ENCODE measurements around the gene NELFCD.

Gene NELFCD

GRCh38 chr20:58996226-58996611, 15.2 kb downstream of the NELFCD start:
- no peak overlapping the region for H3K4me3 Mint-ChIP-seq
- peaks cover 6% of the 10 kb centered on the region for H3K4me1 Mint-ChIP-seq (ENCODE audit: low read depth)
- peaks cover 60% of the 10 kb centered on the region for H3K36me3 Mint-ChIP-seq (ENCODE audit: low read depth)
- no peaks in the 10 kb centered on the region for H3K27me3 Mint-ChIP-seq
- H3K27ac Mint-ChIP-seq, result no peak overlapping the region
- H3K9me3 Mint-ChIP-seq, result no peaks in the 10 kb centered on the region

GRCh38 chr20:58997141-58997770, 16.2 kb downstream of the NELFCD start:
- H3K36me3 Mint-ChIP-seq (ENCODE audit: low read depth), result peaks cover 50% of the 10 kb centered on the region
- H3K4me1 Mint-ChIP-seq (ENCODE audit: low read depth), result peaks cover 8% of the 10 kb centered on the region
- no peak overlapping the region for H3K4me3 Mint-ChIP-seq
- no peaks in the 10 kb centered on the region for H3K27me3 Mint-ChIP-seq
- no peaks in the 10 kb centered on the region for H3K9me3 Mint-ChIP-seq
- no peak overlapping the region for H3K27ac Mint-ChIP-seq

DNA sequence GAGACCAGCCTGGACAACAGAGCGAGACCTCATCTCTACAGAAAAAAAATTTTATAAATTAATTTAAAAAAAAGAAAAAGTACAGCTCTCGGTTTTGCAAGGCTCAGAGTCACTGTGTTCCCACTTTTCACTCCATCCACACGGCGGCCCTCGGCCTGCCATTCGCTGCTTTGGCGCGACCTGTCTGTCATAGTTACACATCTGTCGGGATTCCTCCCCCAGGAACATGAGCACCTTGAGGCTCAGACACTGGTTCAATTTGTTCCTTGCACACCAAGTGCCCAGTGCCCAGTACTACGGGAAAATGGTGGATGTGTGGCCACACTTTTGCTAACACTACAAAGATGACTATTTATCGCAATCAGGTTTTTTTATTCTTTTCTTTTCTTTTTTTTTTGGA, 17.6 kb downstream of the NELFCD start:
- H3K27ac Mint-ChIP-seq, result no peak overlapping the region

GRCh38 chr20:59000326-59000725, 19.3 kb downstream of the NELFCD start:
- Mint-ChIP-seq H3K27me3 (no peaks in the 10 kb centered on the region), H3K4me1 (ENCODE audit: low read depth) (peaks cover 27% of the 10 kb centered on the region), H3K4me3 (no peak overlapping the region), H3K36me3 (ENCODE audit: low read depth) (peaks cover 33% of the 10 kb centered on the region), H3K9me3 (no peaks in the 10 kb centered on the region), H3K27ac (no peak overlapping the region)

More for the DNA sequence above, 17.6 kb downstream of the NELFCD start:
- Mint-ChIP-seq H3K27me3 (no peaks in the 10 kb centered on the region), H3K4me3 (no peak overlapping the region), H3K9me3 (no peaks in the 10 kb centered on the region), H3K4me1 (ENCODE audit: low read depth) (peaks cover 17% of the 10 kb centered on the region), H3K36me3 (ENCODE audit: low read depth) (peaks cover 40% of the 10 kb centered on the region)

DNA sequence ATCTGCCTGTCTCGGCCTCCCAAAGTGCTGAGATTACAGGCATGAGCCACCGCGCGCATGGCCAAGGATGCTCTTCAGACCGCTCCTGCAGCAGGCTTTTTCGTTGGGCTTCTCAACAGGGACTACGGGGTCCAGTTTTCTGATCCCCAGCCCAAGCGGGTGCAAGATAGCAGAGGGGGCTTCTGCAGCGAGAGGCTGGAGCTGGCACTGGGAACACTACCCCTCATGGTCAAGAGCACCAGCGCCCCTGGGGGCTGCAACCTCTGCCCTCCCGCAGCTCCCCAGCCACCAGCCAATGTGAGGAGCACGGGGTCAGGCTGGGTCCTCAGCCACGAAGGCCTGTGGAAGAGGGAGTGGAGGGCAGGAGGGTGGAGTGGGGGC, 20.0 kb downstream of the NELFCD start:
- Mint-ChIP-seq H3K4me1 (ENCODE audit: low read depth) (peaks cover 33% of the 10 kb centered on the region), H3K36me3 (ENCODE audit: low read depth) (peaks cover 26% of the 10 kb centered on the region), H3K27ac (no peak overlapping the region), H3K4me3 (no peak overlapping the region), H3K9me3 (no peaks in the 10 kb centered on the region), H3K27me3 (no peaks in the 10 kb centered on the region)

DNA sequence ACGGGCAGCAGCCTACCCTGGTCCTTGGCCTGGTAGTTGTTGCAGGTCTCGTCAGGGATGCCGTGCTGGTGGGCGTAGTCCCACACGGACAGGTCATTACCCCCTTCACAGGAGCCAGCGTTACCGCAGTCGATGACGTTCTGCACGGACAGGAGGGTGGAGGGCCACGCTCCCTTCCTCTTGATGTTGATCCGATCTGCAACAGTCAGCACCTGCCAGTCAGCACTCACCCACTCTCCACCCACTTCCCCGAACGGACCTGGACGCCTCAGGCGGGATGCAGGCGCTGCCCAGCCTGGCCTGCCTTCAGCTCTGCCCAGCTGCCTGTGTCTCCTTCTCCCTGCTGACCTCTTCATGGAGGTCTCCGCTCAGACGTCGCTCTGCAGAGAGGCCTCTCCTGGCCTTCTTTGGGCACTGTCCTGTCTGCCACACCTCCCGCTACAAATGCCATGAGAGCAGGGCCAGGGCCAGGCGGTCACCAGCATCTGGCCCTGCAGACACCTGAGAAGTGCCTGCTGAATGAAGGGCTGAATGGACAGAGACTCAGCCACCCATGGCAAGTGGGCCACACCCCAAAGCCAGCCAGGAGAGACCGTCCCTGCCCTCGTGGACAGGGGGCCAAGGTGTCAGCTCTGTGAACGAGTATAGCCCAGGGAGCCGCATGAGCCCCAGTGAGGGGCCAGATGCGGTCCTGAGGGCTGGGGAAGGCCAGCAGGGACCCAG, 20.6 kb downstream of the NELFCD start:
- Mint-ChIP-seq H3K4me1 (ENCODE audit: low read depth) (peaks cover 33% of the 10 kb centered on the region), H3K36me3 (ENCODE audit: low read depth) (peaks cover 22% of the 10 kb centered on the region), H3K27me3 (no peaks in the 10 kb centered on the region), H3K4me3 (no peak overlapping the region), H3K27ac (no peak overlapping the region), H3K9me3 (no peaks in the 10 kb centered on the region)

GRCh38 chr20:59002388-59002787, 21.3 kb downstream of the NELFCD start:
- Mint-ChIP-seq H3K27me3 (no peaks in the 10 kb centered on the region), H3K36me3 (ENCODE audit: low read depth) (peaks cover 15% of the 10 kb centered on the region), H3K27ac (no peak overlapping the region), H3K4me1 (ENCODE audit: low read depth) (peaks cover 33% of the 10 kb centered on the region), H3K4me3 (no peak overlapping the region), H3K9me3 (no peaks in the 10 kb centered on the region)

DNA sequence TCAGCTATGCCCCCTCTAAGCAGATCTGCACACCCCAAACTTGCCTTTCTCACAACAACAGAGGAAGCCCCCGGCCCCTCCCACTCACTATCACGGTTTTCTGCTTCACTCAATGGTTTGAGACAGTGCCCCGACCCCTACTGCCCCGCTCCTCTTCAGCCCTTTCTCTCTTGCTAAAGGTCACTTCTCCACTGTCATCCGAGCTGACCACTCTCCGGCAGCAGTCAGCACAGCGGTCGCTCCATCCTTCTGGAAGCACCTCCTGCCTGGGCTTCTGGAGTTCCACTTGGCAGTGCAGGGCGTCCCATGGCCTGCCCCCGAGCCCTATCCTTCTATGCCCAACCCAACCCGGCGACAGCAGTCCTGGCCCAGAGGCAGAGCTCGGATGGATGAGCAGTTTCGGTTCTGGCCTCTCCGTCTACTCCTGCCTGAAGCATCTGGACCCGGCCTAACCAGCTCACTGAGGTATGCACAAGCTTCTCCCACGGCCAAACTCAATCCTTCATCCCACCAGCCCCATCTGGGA, 21.9 kb downstream of the NELFCD start:
- Mint-ChIP-seq H3K27me3 (no peaks in the 10 kb centered on the region), H3K9me3 (no peaks in the 10 kb centered on the region), H3K4me3 (no peak overlapping the region), H3K4me1 (ENCODE audit: low read depth) (peaks cover 33% of the 10 kb centered on the region), H3K36me3 (ENCODE audit: low read depth) (peaks cover 9% of the 10 kb centered on the region), H3K27ac (peak overlapping the region; percentile 45)

GRCh38 chr20:59003836-59004492, 22.9 kb downstream of the NELFCD start:
- H3K4me1 Mint-ChIP-seq (ENCODE audit: low read depth), result peaks cover 33% of the 10 kb centered on the region
- H3K27me3 Mint-ChIP-seq, result no peaks in the 10 kb centered on the region
- H3K4me3 Mint-ChIP-seq, result peak overlapping the region; percentile 75
- no peaks in the 10 kb centered on the region for H3K9me3 Mint-ChIP-seq
- peak overlapping the region; percentile 83 for H3K27ac Mint-ChIP-seq
- H3K36me3 Mint-ChIP-seq (ENCODE audit: low read depth), result peaks cover 5% of the 10 kb centered on the region

DNA sequence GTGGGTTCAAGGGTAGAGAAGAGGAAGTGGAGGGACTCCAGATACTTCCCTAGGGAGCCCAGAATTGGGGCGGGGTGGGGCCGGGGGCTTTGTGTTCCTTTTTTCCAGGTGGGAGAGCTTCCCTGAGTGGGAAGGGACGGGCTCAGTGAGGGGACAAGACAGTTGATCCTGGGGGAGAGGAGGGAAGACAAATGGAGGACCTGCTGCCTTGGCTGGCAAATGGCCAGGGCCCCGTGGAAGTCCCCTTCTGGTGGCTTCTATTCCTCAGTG, 23.4 kb downstream of the NELFCD start:
- Mint-ChIP-seq H3K4me1 (ENCODE audit: low read depth) (peaks cover 33% of the 10 kb centered on the region), H3K4me3 (peak overlapping the region; percentile 75), H3K9me3 (no peaks in the 10 kb centered on the region), H3K27ac (peak overlapping the region; percentile 83), H3K27me3 (no peaks in the 10 kb centered on the region), H3K36me3 (ENCODE audit: low read depth) (peaks cover 5% of the 10 kb centered on the region)

- peak overlapping the region; percentile 75 for H3K4me3 Mint-ChIP-seq
- no peaks in the 10 kb centered on the region for H3K27me3 Mint-ChIP-seq
- H3K27ac Mint-ChIP-seq, result peak overlapping the region; percentile 83
- no peaks in the 10 kb centered on the region for H3K9me3 Mint-ChIP-seq
- peaks cover 5% of the 10 kb centered on the region for H3K36me3 Mint-ChIP-seq (ENCODE audit: low read depth)
- H3K4me1 Mint-ChIP-seq (ENCODE audit: low read depth), result peaks cover 33% of the 10 kb centered on the region
Observed at GRCh38 chr20:59004763-59005522, 23.9 kb downstream of the NELFCD start.

DNA sequence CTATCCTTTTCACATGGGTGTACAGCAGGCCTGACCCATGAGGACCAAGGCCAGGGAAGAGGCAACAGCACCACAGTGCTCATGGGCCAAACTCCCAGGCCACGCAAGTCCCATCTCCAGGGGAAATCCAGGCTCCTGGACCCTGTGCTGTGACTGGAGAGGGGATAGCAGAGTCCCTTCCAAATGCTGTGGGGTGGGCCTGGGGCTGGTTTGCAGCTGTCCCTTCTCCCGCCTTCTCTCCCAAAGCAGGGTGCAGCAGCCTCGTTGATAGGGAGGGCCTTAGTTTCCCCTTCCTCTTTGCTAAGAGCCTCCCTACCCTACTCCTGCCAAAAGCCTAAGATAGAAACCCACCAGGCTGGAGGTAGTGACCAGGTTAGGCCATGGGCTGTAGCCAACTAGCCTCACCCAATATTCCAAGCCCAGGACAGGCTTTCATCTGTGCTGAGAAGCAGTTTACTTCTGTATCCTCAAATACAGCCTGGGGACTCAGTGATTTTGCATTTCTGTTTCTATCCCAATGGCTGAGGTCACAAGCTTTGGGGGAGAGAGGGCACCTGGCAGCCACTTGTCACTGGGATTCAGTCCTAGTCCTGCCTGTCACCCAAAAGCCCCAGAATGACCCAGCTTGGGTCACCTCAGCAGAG, 24.6 kb downstream of the NELFCD start:
- H3K27me3 Mint-ChIP-seq, result no peaks in the 10 kb centered on the region
- peaks cover 5% of the 10 kb centered on the region for H3K36me3 Mint-ChIP-seq (ENCODE audit: low read depth)
- no peaks in the 10 kb centered on the region for H3K9me3 Mint-ChIP-seq
- peaks cover 33% of the 10 kb centered on the region for H3K4me1 Mint-ChIP-seq (ENCODE audit: low read depth)
- H3K27ac Mint-ChIP-seq, result peak overlapping the region; percentile 83
- H3K4me3 Mint-ChIP-seq, result peak overlapping the region; percentile 75

- Mint-ChIP-seq H3K36me3 (ENCODE audit: low read depth) (peaks cover 5% of the 10 kb centered on the region), H3K4me3 (peak overlapping the region; percentile 75), H3K27me3 (no peaks in the 10 kb centered on the region), H3K9me3 (no peaks in the 10 kb centered on the region), H3K27ac (peak overlapping the region; percentile 74), H3K4me1 (ENCODE audit: low read depth) (peaks cover 34% of the 10 kb centered on the region)
Observed at GRCh38 chr20:59006167-59006863, 25.3 kb downstream of the NELFCD start.

Measured in stimulated activated naive CD8-positive, alpha-beta T cell treated with anti-CD3 and anti-CD28 coated beads, Interleukin-15, Interleukin-2, amounts not matched to agents 100 ng/mL and 50 ng/mL, for 24 hours (primary cell).